Measurements from ENCODE around the gene ZNF593. TPM values are rescaled to one million over a fixed set of nuclear protein-coding genes. Genes with fewer than 3 reads are reported as not detected.

Gene ZNF593
- total and polyA plus RNA-seq, 10 of the 15 experiments (the other 5 are each of a cell fraction or from before 2014, with no cell fraction given) = 7.7 to 156 (median 51.0) TPM

DNA sequence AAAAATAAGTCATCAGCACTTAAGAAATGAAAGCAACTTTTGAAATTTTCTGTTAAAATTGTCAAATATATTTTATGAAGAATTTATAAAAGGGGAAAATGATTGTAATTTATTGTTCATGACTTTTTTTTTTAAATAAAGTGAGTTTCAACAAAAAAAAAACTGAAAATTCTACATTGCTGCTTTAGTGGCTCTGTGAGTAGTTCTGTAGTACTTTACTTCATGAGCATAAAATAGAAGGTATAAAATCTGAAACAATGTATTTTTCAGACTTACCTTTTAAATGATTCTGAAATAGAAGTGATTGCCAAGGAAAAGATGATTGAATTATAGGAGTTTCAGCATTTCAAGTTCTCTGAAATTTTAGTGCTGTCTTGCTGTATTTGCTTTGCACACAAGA, 44.3 kb upstream of the ZNF593 start:
- Histone ChIP-seq H4K20me1 (ENCODE audit: control insufficient read depth, insufficient read depth) (no peaks in the 10 kb centered on the region), H3K4me3 (no peak overlapping the region), H3K9me3 (replicated peaks; ENCODE audit: control insufficient read depth, insufficient read depth, low read length) (no peaks in the 10 kb centered on the region), H3K4me1 (ENCODE audit: control insufficient read depth, insufficient read depth, low read length) (peaks cover 4% of the 10 kb centered on the region), H3K36me3 (ENCODE audit: control insufficient read depth in 2 of 2, insufficient read depth in 2 of 2, low read length in 1 of 2) (peaks cover 0 to 6% of the 10 kb centered on the region in 2 experiments; a peak in 1 of 4 replicates), H3K79me2 (ENCODE audit: control insufficient read depth, insufficient read depth, low read length) (no peaks in the 10 kb centered on the region; the same call in 1 of the 2 replicates), H3K27ac (ENCODE audit: control insufficient read depth, insufficient read depth) (no peak overlapping the region), H2AFZ (ENCODE audit: control insufficient read depth, low read depth, low read length) (no peak overlapping the region), H3K4me2 (ENCODE audit: control insufficient read depth, insufficient read depth) (no peak overlapping the region), H3K9ac (ENCODE audit: control insufficient read depth, insufficient read depth, low read length) (no peak overlapping the region), H3K27me3 (replicated peaks in 1 of 2; ENCODE audit: control insufficient read depth in 2 of 2, insufficient read depth in 2 of 2, low read length in 1 of 2) (no peaks in the 10 kb centered on the region)
- intact Hi-C loops (cut with micrococcal nuclease; ENCODE audit: unreplicated experiment) = no loop called here
- DNase-seq (ENCODE audit: low read depth, low spot score) = no peak
- RAD21 ChIA-PET (ENCODE audit: unreplicated experiment) = interaction anchor here (0.7 to 2.4 kb wide), 5 partner anchors 13 to 193 kb away, joined by 3 to 19 read pairs (median 5); partner anchors contain the start of genes CD52, PAFAH2 and PDIK1L
- CTCF ChIA-PET = interaction anchor here (0.9 to 8.3 kb wide), 7 partner anchors 12 to 292 kb away, joined by 3 to 92 read pairs (median 14); partner anchors contain the start of genes CEP85 and PAFAH2
- ATAC-seq = no peak
- TF ChIP-seq, protein P1, sequence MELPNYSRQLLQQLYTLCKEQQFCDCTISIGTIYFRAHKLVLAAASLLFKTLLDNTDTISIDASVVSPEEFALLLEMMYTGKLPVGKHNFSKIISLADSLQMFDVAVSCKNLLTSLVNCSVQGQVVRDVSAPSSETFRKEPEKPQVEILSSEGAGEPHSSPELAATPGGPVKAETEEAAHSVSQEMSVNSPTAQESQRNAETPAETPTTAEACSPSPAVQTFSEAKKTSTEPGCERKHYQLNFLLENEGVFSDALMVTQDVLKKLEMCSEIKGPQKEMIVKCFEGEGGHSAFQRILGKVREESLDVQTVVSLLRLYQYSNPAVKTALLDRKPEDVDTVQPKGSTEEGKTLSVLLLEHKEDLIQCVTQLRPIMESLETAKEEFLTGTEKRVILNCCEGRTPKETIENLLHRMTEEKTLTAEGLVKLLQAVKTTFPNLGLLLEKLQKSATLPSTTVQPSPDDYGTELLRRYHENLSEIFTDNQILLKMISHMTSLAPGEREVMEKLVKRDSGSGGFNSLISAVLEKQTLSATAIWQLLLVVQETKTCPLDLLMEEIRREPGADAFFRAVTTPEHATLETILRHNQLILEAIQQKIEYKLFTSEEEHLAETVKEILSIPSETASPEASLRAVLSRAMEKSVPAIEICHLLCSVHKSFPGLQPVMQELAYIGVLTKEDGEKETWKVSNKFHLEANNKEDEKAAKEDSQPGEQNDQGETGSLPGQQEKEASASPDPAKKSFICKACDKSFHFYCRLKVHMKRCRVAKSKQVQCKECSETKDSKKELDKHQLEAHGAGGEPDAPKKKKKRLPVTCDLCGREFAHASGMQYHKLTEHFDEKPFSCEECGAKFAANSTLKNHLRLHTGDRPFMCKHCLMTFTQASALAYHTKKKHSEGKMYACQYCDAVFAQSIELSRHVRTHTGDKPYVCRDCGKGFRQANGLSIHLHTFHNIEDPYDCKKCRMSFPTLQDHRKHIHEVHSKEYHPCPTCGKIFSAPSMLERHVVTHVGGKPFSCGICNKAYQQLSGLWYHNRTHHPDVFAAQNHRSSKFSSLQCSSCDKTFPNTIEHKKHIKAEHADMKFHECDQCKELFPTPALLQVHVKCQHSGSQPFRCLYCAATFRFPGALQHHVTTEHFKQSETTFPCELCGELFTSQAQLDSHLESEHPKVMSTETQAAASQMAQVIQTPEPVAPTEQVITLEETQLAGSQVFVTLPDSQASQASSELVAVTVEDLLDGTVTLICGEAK (IDR thresholded peaks at IDR 0.05; ENCODE audit: borderline replicate concordance) = peak; percentile 23; the same call in 1 of the 2 replicates
- TF ChIP-seq JUNB (IDR thresholded peaks at IDR 0.05) = no peak
- FAIRE-seq = no peak
- no TSS peak for BruUV-seq (replicated peaks)
- POLR2A ChIA-PET = interaction anchor here (2.0 kb wide), 1 partner anchor 15 kb away, joined by 13 read pairs; the partner anchor contains the start of gene PDIK1L
- in situ Hi-C loops (cut with MboI) = no loop called here
- SMC1A ChIA-PET (ENCODE audit: uncharacterized antibody, unreplicated experiment) = interaction anchor here (0.6 to 2.3 kb wide), 11 partner anchors 10 to 257 kb away, joined by 3 to 21 read pairs (median 3); no protein-coding TSS in a partner anchor
